AG09309 (cell line): ENCODE results near the gene AGER.
"Not testable (repeated sequence)": the region's sequence is repeated elsewhere in the genome, so short reads cannot be mapped to it uniquely, and the experiment has no call there.

ENCODE experiments used
- DNase-seq: peaks from one replicate; pipeline ENCODE4 v3.0.0-alpha.2; 2010; ENCODE audit warnings: low read depth
- H3K4me3 ChIP-seq: 2 replicates; pipeline ENCODE4 v1.5.1; 2011; ENCODE audit warnings: mild to moderate bottlenecking, low read depth, low read length, moderate library complexity; ENCODE audit not compliant: control insufficient read depth
- CTCF ChIP-seq: IDR thresholded peaks from 2 replicates; pipeline ENCODE4 v1.5.1; 2011; ENCODE audit warnings: mild to moderate bottlenecking, low read depth, low read length, inconsistent platforms; ENCODE audit not compliant: insufficient read depth, control insufficient read depth; ENCODE audit errors: missing control alignments

AGER gene

DNA sequence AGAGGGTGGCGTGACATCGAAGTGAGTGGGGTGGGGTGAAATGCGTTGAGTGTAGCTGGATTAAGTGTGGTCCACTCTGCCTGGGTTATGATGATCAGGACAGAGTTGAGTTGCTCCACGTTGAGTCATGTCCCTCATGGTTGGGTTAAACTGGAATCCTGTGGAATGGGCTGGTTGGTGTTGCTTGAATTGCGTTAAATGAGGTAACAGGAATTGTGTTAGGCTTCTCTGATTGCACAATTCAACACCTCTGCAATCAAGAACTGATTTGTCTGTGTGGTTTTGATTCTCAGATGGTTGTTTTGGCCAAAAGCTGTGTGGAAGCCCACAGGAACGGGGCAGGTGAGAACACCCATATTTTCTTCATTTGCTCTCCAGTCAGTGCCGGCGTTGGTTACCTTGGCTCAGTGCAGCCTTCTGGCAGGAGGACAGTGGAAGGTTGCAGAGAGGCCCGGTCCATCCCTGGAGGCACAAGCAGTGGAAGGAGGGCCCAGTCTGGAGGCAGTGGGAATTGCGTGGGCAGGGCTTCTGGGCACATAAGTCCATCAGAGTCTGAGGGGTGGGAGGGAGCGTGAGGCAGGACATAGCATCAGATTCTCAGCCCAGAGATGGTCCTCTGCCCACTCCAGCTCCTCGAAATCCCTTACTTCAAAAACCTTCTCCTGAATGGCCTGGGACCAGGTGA is 28.2 kb upstream of the AGER start:
- no peak for TF ChIP-seq CTCF
- no peak overlapping the region for H3K4me3 ChIP-seq
- no peak for DNase-seq

DNA sequence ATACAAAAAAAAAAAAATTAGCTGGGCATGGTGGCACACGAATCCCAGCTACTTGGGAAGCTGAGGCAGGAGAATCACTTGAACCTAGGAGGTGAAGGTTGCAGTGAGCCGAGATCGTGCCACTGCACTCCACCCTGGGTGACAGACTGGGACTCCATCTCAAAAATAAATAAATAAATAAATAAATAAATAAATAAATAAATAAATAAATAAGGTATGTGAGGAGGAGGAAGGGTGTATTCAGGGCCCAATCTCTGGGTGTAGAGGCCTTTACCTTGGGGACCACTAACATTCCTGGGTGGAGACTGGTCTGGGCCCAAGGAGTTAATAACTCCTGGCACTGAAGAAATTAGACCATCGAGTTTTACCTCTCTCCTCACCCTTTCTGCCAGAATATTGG is 27.4 kb upstream of the AGER start:
- H3K4me3 ChIP-seq, DNase-seq: not testable (repeated sequence)

DNA sequence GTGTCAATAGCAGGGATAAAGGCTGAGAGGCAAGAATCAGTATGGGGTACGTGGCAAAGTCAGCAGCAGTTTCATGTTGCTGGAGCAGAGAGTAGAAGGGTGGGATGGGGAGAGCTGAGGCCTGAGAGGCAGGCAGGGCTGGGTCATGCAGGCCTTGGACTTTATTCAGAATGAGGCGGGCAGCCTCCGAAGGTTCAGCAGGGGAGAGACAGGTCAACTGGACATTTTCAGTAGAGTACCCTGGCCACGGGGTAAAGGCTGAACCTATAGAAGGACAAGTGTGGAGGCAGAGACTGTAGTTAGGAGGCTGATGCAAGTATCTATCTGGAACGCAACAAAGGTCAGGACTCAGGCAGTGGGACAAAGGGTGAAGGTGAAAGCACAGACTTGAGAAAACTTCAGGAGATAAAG is 26.1 kb upstream of the AGER start:
- no peak overlapping the region for H3K4me3 ChIP-seq
- no peak for DNase-seq
- no peak for TF ChIP-seq CTCF

DNA sequence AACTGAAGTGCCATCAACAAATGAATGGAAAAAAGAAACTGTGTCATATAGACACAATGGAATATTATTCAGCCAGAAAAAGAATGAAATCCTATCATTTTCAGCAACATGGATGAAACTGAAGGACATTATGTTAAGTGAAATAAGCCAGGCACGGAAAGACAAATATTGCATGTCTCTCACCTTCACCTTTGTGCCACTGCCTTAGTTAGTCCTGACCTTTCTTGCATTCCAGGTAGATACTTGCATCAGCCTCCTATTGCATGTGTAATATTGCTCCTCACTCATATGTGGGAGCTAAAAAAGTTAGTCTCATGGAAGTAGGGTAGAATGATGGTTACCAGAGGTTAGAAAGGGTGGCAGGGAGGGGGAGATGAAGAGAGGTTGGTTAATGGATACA is 24.9 kb upstream of the AGER start:
- no peak for TF ChIP-seq CTCF
- DNase-seq, result no peak
- H3K4me3 ChIP-seq, result no peak overlapping the region

- TF ChIP-seq CTCF, result no peak
- no peak overlapping the region for H3K4me3 ChIP-seq
- no peak for DNase-seq
These were observed 20.2 kb upstream of the AGER start for GRCh38 chr6:32204268-32204715.

GRCh38 chr6:32203426-32204267 is 19.6 kb upstream of the AGER start:
- DNase-seq, result no peak
- TF ChIP-seq CTCF, result no peak
- H3K4me3 ChIP-seq, result no peak overlapping the region

DNA sequence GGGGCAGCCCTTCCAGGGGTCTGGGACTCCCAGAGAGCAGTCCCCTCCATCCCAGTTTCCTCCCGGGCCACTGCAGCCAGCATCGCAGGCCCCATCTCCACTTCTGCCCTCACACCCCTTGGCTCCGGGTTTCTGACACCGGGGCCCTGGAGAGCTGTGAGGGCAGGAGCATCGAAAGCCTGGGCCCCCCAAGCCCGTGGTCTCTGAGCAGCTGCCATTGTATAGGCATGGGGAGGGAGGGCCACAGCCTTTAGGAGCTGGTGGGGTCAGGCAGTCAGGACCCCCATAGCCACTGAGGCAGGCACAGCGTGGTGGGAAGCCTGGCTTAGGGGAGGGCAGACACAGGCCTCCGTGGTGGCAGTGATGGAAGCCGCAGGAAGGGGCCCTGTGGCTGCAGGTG is 18.1 kb upstream of the AGER start:
- H3K4me3 ChIP-seq, result no peak overlapping the region
- no peak for DNase-seq
- TF ChIP-seq CTCF, result no peak
